ENCODE measurements around the gene GLMP.

GLMP gene

GRCh38 chr1:156286061-156286460 lies 9.4 kb downstream of the GLMP start:
- no peak for DNase-seq (ENCODE audit: low read depth)

GRCh38 chr1:156285437-156285836 lies 10.0 kb downstream of the GLMP start:
- DNase-seq (ENCODE audit: low read depth) = no peak

- no peak for DNase-seq (ENCODE audit: low read depth)
Measured at GRCh38 chr1:156284757-156285156, 10.7 kb downstream of the GLMP start.

- no peak for DNase-seq (ENCODE audit: low read depth)
Measured at GRCh38 chr1:156284112-156284511, 11.4 kb downstream of the GLMP start, which contains the start of gene TMEM79. Gene TMEM79 (plus strand): TSS chr1:156284325. CDS start chr1:156285227, 902 bp downstream.

- no peak for DNase-seq (ENCODE audit: low read depth)
Measured at GRCh38 chr1:156283521-156283920, 12.0 kb downstream of the GLMP start.

- peak; percentile 95 for DNase-seq (ENCODE audit: low read depth)
Measured at GRCh38 chr1:156282479-156283222, 12.8 kb downstream of the GLMP start, which contains the start of gene SMG5. Gene SMG5 (minus strand): TSS chr1:156282825. CDS start chr1:156282680, 145 bp downstream.

- no peak for DNase-seq (ENCODE audit: low read depth)
Measured at GRCh38 chr1:156281693-156282478, 13.6 kb downstream of the GLMP start.

GRCh38 chr1:156281281-156281680 lies 14.2 kb downstream of the GLMP start:
- DNase-seq (ENCODE audit: low read depth) = no peak

GRCh38 chr1:156279837-156280236 lies 15.6 kb downstream of the GLMP start:
- no peak for DNase-seq (ENCODE audit: low read depth)

GRCh38 chr1:156276966-156277381 lies 18.5 kb downstream of the GLMP start:
- DNase-seq (ENCODE audit: low read depth) = no peak

- DNase-seq (ENCODE audit: low read depth) = no peak
Measured at GRCh38 chr1:156276532-156276931, 18.9 kb downstream of the GLMP start.

- no peak for DNase-seq (ENCODE audit: low read depth)
Measured at GRCh38 chr1:156270314-156270713, 25.2 kb downstream of the GLMP start.

GRCh38 chr1:156268336-156268735 lies 27.1 kb downstream of the GLMP start:
- no peak for DNase-seq (ENCODE audit: low read depth)

GRCh38 chr1:156266051-156266450 lies 29.4 kb downstream of the GLMP start:
- DNase-seq (ENCODE audit: low read depth) = no peak

- no peak for DNase-seq (ENCODE audit: low read depth)
Measured at GRCh38 chr1:156263288-156263655, 32.2 kb downstream of the GLMP start.

- DNase-seq (ENCODE audit: low read depth) = no peak
Measured at GRCh38 chr1:156262461-156263287, 32.8 kb downstream of the GLMP start.

- DNase-seq (ENCODE audit: low read depth) = no peak
Measured at GRCh38 chr1:156260896-156261295, 34.6 kb downstream of the GLMP start.

GRCh38 chr1:156259805-156260204 lies 35.7 kb downstream of the GLMP start:
- DNase-seq (ENCODE audit: low read depth) = no peak

GRCh38 chr1:156258859-156259258 lies 36.6 kb downstream of the GLMP start:
- no peak for DNase-seq (ENCODE audit: low read depth)

GRCh38 chr1:156257711-156258110 lies 37.8 kb downstream of the GLMP start:
- DNase-seq (ENCODE audit: low read depth) = no peak

- DNase-seq (ENCODE audit: low read depth) = no peak
Measured at GRCh38 chr1:156253634-156254033, 41.8 kb downstream of the GLMP start.

GRCh38 chr1:156251527-156251926 lies 44.0 kb downstream of the GLMP start:
- no peak for DNase-seq (ENCODE audit: low read depth)
